COLO668 (cell line): ENCODE measurements around the gene DKK3.

Experiments used
- DNase-seq: peaks from one replicate; lab custom pipeline; 2025; ENCODE audit not compliant: unreplicated experiment; lab: John Stamatoyannopoulos, UW

The DKK3 gene

GRCh38 chr11:12005476-12005875, 3.0 kb downstream of the DKK3 start:
- no peak for DNase-seq

DNA sequence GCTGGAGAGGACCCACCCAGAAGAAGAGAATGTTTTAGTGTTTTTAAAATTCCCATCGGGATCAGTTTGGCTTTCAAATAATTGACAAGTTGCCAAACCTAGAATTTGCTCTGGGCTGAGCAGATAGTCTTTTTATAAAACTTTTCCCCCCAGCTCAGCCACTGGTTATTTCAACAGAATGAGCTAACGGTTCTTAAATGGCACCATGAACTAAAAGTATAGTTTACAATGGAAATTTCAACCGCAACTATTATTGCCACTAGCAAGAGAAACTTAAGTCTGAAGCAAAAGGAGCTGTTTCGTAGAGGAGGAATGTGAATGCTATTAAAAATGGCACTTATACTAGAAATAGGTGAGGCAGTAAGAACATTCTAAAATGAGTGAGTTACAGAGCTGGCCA, 3.4 kb downstream of the DKK3 start:
- DNase-seq: no peak

GRCh38 chr11:12003815-12004214, 4.6 kb downstream of the DKK3 start:
- no peak for DNase-seq

- no peak for DNase-seq
These were observed 5.1 kb downstream of the DKK3 start for GRCh38 chr11:12003336-12003735.

DNA sequence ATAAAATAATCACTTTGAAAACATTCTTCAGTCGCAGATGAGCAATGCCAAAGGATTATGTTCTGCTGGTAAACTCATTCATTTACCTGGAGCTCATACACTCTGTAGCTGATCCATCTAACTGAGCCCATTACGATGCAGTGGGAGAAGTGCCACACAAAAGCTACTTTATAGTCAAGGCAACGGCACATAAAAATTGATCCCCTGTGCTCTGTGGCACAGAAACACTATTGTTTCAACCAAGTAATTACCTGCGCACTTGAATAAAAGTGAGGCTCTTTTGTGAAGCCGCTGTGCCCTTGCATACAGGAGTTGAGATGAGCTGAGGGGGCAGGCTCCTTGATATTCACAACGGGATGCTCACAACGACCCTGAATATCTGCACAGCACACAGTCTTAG, 7.2 kb downstream of the DKK3 start:
- no peak for DNase-seq

GRCh38 chr11:11998091-11998781, 10.2 kb downstream of the DKK3 start:
- DNase-seq: no peak

DNA sequence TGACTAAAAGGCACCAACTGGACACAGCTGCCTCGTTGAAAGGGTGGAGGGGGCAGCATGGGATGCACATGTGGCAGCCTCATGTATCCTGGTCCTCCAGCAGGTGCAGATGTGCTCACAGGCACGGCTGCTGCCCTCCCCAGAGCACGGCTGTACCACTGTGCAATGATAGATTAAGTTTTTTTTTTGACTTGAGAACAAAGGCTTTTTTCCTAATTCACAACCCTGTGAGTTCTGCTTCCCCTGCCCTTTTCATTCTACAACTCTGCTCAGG, 11.4 kb downstream of the DKK3 start:
- DNase-seq: no peak

DNA sequence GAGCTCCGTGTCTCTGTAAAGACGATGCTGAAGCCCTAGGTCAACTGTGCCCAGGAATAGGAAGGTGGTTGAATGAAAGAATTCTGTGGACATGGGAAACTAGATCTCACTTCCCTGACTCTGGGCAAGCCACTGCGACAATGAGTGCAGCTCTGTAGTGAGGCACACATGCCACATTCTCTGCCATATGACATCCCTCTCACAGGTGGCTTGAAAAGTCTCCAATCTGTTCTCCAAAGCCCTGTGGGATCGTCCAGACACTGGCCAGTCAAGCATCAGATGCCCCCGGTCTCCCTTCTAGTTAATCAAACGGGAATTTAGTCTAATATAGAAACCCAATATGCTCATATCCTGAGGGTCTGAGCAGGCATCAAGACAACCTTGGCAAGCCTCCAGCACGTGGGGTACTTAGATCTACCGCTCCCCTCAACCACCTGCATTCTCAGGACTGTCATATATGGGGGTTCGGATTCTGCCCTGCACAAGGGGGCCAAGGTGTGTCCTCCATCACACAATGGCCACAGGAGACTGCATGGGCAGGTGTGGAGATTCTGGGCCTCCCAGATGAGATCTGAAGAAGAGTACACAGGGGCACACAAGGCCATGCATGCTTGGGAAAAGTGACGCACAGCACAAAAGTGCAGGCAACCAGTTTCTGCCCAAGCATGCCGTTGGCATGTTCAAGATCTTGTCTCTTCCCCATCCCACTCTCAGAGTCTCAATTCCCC, 11.9 kb downstream of the DKK3 start:
- DNase-seq: no peak

- no peak for DNase-seq
These were observed 12.8 kb downstream of the DKK3 start for GRCh38 chr11:11995601-11996000.

DNA sequence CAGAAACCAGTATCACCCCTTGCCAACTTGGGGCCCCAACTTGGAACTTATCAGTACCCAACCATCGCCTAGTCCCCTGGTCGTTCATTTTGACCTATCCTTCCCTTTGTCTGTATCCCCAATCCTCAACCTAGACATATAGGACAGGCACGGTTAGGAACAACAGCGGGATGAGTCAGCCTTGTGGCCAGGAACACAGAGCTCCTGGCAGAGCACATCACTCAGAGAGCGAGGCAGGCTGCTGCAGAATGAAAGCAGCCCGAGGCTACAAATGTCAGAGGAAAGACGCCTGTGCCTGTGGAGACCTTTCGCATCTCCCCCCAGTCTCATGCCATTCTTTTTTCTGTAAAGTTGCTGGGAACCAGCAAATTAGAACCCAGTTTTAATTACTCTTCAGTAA, 14.6 kb downstream of the DKK3 start:
- no peak for DNase-seq

DNA sequence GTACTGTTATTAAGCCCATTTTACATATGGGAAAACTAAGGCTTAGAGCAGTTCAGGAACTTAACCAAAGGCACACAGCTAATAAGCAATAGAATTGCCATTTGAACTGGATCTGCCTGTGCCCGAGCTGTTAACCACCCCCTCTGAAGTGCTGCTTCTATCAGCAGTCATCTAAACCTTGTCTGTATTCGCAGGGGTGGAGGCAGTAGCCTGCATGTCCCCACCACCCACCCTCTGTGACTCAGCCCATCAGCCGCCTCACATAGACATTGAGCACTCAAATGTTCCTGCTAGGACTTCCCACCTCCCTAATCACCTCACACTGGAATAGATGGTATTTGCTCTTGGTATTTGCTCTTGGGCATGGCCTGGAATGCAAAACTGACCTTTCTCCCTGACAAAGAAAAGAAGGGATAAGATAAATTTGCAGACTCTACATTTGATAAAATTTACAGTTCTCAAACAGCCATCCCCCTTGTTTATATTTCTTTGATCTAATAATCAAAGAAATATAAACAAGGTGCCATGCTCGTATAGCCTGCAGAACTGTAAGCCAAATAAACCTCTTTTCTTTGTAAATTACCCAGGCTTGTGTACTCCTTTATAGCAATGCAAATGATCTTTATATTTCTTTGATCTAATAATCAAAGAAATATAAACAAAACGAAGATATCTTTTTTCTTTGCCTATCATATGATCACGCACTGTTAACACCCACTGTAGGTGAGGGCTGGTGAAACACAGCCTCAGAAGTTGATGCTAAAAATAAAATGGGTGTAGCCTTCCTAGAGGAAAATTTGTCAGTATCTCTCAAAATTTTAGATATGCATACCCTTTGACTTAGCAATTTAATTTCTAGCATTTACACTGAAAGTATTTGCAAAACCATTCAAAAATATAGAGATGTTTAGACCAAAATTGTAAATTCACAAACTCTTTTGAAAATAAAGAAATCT, 15.9 kb downstream of the DKK3 start:
- no peak for DNase-seq

GRCh38 chr11:11989774-11990744, 18.4 kb downstream of the DKK3 start:
- DNase-seq: no peak

DNA sequence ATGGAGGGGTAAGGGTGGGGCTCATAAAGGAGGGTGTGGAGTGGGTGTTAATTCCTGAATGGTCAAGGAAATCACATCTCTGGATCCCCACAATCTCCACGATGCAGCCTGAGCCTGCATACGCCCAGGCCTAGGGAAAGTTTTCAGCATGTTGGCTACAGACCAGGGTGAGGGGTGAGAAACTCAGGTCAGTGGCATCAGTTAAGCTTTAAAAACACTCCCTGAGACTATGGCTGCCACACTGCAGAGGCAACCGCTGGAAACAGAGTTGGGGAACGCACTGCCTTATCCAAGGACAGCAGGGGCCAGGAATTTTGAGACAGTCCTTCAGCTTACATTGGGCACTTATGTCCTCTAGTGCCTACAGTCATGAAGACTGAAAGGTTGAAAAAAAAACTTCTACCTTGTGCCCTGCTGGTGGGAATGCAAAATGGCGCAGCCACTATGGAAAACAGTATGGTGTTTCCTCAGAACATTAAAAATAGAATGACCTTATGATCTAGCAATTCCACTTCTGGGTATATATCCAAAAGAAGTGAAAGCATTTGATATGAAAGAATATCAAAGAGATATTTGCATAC, 19.7 kb downstream of the DKK3 start:
- no peak for DNase-seq

- no peak for DNase-seq
These were observed 20.3 kb downstream of the DKK3 start for GRCh38 chr11:11988099-11988651.

- DNase-seq: no peak
These were observed 20.9 kb downstream of the DKK3 start for GRCh38 chr11:11987503-11988022.

- no peak for DNase-seq
These were observed 22.2 kb downstream of the DKK3 start for GRCh38 chr11:11985954-11986949.

- DNase-seq: no peak
These were observed 23.3 kb downstream of the DKK3 start for GRCh38 chr11:11985016-11985715.

- DNase-seq: no peak
These were observed 23.9 kb downstream of the DKK3 start for GRCh38 chr11:11984563-11984962.
